GM21786 (cell line): ENCODE results near the gene FIGNL1.

Experiments
- ATAC-seq: cut with Tn5 transposase; IDR thresholded peaks from one replicate; pipeline ENCODE4 v1.9.1; 2021; ENCODE audit not compliant: unreplicated experiment

FIGNL1 gene

DNA sequence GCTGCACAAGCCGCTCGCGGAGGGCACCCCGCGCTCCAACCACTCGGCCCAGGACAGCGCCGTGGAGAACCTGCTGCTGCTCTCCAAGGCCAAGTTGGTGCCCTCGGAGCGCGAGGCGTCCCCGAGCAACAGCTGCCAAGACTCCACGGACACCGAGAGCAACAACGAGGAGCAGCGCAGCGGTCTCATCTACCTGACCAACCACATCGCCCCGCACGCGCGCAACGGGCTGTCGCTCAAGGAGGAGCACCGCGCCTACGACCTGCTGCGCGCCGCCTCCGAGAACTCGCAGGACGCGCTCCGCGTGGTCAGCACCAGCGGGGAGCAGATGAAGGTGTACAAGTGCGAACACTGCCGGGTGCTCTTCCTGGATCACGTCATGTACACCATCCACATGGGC lies 50.0 kb downstream of the FIGNL1 start:
- ATAC-seq = no peak

DNA sequence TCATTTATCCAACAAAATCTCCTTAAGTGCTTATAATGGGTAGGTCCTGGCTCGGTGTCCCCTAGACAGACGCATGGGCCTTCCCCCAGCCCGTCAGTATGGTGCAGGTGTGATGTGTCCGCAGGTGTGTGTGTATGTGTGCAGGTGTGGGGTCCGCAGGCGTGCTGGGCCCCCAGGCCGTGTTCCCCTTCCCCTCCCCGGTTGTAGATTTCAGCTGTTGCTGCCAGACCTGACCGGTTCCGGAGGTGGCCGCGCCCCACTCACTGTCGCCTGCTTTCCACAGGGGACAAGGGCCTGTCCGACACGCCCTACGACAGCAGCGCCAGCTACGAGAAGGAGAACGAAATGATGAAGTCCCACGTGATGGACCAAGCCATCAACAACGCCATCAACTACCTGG lies 50.5 kb downstream of the FIGNL1 start:
- ATAC-seq = no peak

DNA sequence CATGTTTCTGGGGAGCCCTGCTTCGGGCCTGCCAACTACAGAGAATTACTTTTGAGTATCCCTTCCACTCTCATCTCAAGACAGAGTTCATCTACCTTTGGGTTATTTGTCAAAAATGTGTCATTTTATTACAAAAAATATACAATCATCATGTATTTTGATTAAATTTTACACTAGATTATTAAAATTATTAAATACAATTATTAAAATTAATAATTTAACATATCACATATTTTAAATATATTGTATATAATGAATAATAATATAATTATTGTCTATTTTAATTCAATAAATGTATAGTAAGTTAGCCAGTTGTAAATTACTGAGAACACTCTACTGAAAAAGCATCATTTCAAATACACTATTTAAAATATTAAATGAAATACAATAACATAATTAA lies 50.9 kb downstream of the FIGNL1 start:
- no peak for ATAC-seq

DNA sequence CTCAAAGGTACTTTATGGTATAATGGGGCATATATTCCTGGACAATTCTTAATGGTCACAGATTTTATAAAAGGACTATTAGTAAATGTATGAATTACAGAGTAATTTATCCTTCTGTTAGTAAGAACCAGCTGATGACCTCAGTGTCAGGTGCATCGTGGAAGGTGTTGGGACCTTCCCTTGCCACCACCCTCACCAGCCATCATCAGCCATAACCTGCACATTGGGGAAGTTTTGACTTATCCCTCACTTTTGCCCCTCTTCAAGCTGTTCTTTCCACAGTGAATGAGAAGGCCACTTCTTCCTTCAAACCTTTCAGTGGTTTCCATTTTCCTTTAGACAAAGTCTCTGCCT lies 52.2 kb downstream of the FIGNL1 start:
- ATAC-seq = peak; percentile 25

DNA sequence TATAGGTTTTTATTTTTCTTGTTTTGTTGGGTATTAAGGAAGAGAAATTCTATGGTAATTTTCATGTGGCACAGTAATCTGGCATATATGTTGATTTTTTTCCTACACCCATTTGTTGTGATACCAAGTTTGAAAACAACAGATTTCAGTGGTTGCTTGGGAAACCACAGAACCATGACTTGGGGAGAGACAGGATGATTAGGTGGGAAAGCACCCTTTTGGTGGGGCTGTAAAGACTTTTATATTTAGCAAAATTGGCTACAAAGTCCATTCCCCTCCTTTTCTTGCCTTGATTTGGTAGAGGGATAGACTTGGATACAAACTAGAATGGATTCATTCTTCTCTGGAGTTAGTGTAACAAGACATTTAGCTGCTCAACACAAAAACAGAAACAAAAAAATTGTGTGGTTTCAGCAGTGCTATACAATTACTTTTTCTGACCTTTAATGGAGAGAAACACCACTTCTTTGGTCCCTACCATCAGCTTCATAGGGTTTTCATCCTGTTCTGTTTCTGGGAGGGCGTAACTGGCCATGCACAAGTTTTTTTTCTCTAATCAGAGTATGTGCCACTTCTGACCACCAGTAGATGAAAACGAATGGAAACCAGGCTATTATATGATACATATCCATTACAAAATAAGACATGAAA lies 52.7 kb downstream of the FIGNL1 start:
- peak; percentile 65 for ATAC-seq

DNA sequence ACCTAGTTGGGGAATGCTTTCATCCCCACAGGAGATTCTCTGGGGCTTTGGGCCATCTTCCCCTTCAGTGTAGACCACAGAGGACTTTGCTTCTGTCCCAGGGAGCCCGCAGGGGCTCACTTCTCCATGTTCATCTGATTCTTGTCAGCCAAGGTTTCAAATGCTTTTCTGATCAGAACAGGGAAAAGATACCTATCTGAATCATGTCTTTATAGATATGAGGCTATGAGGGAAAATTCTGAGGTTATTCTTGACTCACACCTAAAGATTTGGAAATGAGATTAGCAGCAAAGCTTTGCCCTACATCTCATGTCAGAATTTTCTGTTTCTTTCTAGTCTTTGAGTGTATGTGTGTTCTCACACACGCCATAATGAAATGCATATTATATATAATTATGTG lies 53.3 kb downstream of the FIGNL1 start:
- ATAC-seq = peak; percentile 3

DNA sequence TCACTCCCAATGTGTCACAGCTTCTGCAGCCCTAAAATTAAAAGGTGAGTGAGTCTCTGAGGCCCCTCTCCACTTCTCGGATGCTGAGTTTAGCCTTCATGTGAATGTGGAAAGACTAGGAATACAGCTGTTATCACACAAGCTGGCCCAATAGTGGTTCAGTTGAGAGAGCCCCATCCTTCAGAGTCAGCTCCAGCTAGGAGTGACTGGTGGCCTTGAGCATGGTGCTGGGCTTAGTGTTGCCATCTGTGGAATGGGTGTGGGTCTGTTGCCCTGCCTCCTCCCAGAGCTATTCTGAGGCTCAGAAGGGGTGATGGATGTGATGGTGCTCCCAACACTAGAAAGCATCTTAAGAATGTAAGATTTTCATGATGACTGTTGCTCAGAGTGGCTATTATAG lies 55.8 kb downstream of the FIGNL1 start:
- no peak for ATAC-seq
